ENCODE data around the gene HHIP.

DNA sequence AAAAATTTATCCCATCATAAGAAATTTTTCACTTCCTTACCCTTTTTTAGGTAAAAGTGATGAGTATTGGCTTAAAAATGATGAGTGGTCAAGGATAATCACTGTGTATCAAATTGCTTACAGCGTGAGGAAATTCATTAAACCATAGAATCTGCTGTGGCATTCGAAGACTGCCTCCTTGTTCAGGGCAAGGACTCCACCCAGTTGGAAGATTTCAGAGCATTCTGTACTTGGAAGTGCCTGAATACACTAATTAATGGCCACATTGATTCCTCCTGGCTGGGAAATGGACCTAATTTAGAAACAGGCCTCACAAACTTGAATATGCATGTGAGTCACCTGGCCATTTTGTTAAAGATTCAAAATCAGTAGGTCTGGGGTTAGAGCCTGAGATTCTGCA lies 83.2 kb downstream of the HHIP start:
- TF ChIP-seq POLR2A (IDR thresholded peaks at IDR 0.05) (no peak), POLR2AphosphoS5 (IDR thresholded peaks at IDR 0.05) (no peak), EP300 (IDR thresholded peaks at IDR 0.05) (no peak)
- TF ChIP-seq, protein P1, sequence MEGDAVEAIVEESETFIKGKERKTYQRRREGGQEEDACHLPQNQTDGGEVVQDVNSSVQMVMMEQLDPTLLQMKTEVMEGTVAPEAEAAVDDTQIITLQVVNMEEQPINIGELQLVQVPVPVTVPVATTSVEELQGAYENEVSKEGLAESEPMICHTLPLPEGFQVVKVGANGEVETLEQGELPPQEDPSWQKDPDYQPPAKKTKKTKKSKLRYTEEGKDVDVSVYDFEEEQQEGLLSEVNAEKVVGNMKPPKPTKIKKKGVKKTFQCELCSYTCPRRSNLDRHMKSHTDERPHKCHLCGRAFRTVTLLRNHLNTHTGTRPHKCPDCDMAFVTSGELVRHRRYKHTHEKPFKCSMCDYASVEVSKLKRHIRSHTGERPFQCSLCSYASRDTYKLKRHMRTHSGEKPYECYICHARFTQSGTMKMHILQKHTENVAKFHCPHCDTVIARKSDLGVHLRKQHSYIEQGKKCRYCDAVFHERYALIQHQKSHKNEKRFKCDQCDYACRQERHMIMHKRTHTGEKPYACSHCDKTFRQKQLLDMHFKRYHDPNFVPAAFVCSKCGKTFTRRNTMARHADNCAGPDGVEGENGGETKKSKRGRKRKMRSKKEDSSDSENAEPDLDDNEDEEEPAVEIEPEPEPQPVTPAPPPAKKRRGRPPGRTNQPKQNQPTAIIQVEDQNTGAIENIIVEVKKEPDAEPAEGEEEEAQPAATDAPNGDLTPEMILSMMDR (IDR thresholded peaks at IDR 0.05) = no peak
